Neural progenitor cell (in vitro differentiated cells): ENCODE results near the gene OR8B4.

Experiments used
- CTCF ChIP-seq: fragments of 200-600 bp; sonication (generic); IDR thresholded peaks from 2 replicates; pipeline ENCODE4 v1.5.1; 2017; ENCODE audit warnings: antibody characterized with exemption, mild to moderate bottlenecking
- EZH2 ChIP-seq: fragments of 200-600 bp; sonication (generic); IDR thresholded peaks from 2 replicates; pipeline ENCODE4 v1.6.1; 2017; ENCODE audit warnings: antibody characterized with exemption, mild to moderate bottlenecking, moderate library complexity
- EZH2phosphoT487 ChIP-seq: fragments of 200-600 bp; sonication (generic); IDR thresholded peaks from 2 replicates; pipeline ENCODE4 v1.6.1; 2017; ENCODE audit warnings: antibody characterized with exemption

GRCh38 chr11:124376280-124376679 lies 48.4 kb downstream of the OR8B4 start:
- TF ChIP-seq CTCF (no peak), EZH2 (no peak), EZH2phosphoT487 (no peak)
